Fibroblast of the aortic adventitia (primary cell): ENCODE measurements around the gene AK5. TPM values are rescaled to one million over a fixed set of nuclear protein-coding genes. Genes with fewer than 3 reads are reported as not detected.
A peak's percentile ranks its signal among the peaks of the same experiment; 100 is the strongest.

ENCODE experiments used
- DNase-seq: peaks from one replicate; pipeline ENCODE4 v3.0.0-alpha.2; 2010; ENCODE audit warnings: low read depth
- H3K4me3 ChIP-seq: 2 replicates; pipeline ENCODE4 v1.5.1; 2011; ENCODE audit warnings: low read depth, mild to moderate bottlenecking, control low read depth, low read length, moderate library complexity
- CTCF ChIP-seq: IDR thresholded peaks from 2 replicates; pipeline ENCODE4 v1.5.1; 2011; ENCODE audit warnings: mild to moderate bottlenecking, low read length, control low read depth, inconsistent platforms; ENCODE audit not compliant: insufficient read depth
- total RNA-seq: library from RNA; depleted of rRNA; stranded (reverse); fragments of >200 nt; gene quantifications from 2 replicates; pipeline ENCODE4 v1.2.3, GENCODE V29; 2012; ENCODE audit warnings: low replicate concordance

AK5 gene
- total RNA-seq, 1 donor, result 13.5 TPM

- TF ChIP-seq CTCF, result no peak
- no peak overlapping the region for H3K4me3 ChIP-seq
- DNase-seq, result no peak
Measured at GRCh38 chr1:77534456-77534855, 252.6 kb downstream of the AK5 start.

DNA sequence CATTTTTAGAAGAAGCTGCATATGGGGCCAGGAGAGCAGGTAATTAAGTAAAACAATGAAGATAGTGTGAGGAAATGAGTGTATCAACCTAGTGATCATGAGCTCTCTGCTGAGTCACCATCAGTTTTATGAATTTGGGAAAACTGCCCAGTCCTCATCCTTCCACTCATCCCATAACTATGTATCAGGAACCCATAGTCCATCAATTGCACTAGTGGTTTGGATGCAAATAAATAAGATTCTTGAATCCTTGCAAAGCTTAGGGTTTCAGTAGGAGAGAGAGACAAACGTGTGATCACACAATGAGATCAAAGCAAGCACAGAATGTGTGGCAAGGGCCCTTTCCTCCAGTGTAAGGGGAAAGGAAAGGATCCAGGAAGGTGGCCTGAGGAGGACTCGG is 255.0 kb downstream of the AK5 start:
- peak; percentile 97 for DNase-seq
- no peak overlapping the region for H3K4me3 ChIP-seq
- TF ChIP-seq CTCF, result no peak

DNA sequence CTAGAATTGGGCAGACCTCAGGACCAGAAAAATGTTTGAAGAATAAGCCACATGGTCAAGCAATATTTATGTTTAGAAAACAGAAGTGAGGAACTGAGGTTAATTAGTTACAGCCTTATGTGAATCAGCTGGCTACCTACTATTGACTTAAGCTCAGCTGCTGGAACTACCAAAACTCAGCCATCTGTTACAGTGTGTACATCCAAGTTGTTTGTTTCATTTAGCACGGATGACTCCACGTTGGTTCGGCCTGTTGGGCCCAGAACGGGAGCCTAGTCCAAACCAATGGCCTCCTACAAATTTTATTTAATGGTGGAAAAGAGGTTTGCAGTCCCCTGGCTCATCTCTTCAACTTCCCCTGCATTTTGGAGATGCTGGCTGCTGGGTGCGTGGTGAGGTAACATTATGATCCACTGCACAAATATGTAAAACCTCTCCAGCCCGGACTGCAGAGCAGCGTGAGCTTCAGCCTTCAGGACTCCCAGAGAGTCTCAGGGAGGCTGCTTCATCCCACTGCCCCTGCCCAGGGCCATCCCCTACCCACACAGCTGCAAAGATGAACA is 257.2 kb downstream of the AK5 start:
- H3K4me3 ChIP-seq, result no peak overlapping the region
- peak; percentile 90 for DNase-seq
- no peak for TF ChIP-seq CTCF

GRCh38 chr1:77539519-77540142 is 257.8 kb downstream of the AK5 start:
- H3K4me3 ChIP-seq, result no peak overlapping the region
- no peak for TF ChIP-seq CTCF
- peak; percentile 93 for DNase-seq

DNA sequence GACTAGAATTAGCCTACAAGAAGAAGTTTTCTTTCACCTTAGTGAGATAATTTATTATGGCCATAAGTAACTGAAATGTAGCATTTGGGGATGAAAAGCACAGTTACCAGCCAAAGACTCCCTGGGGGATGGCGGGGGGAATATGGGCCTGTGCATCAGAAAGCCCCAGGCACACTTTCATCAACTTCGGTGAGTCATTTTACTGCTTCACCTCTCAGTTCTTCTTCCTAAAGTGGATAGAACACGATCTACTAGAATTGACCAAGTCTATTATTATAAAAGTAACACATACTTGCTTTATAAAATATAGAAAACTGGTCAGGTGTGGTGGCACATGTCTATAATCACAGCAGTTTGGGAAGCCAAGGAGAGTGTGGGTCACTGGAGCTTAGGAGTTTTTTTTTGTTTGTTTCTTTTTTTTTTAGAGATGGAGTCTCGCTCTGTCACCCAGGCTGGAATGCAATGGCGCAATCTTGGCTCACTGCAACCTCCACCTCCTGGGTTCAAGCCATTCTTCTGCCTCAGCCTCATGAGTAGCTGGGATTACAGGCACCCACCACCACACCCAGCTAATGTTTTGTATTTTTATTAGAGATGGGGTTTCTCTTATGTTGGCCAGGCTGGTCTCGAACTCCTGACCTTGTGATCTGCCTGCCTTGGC is 258.8 kb downstream of the AK5 start:
- H3K4me3 ChIP-seq, result no peak overlapping the region
- TF ChIP-seq CTCF, result no peak
- DNase-seq, result peak; percentile 54

GRCh38 chr1:77541162-77541545 is 259.3 kb downstream of the AK5 start:
- TF ChIP-seq CTCF, result no peak

More at GRCh38 chr1:77541162-77541545, 259.3 kb downstream of the AK5 start:
- H3K4me3 ChIP-seq, result no peak overlapping the region
- no peak for DNase-seq
